GM06990 (cell line): Measurements from ENCODE around the gene AUH.

Experiments
- DNase-seq: peaks from one replicate; pipeline ENCODE4 v3.0.0-alpha.2; 2011; ENCODE audit not compliant: insufficient read length; ENCODE audit errors: extremely low read depth
- H3K27me3 ChIP-seq: replicated peaks from 2 replicates; pipeline ENCODE4 v1.6.0; 2011; ENCODE audit warnings: low read length; ENCODE audit not compliant: control insufficient read depth, insufficient read depth
- H3K36me3 ChIP-seq: 2 replicates; pipeline ENCODE4 v1.5.1; 2011; ENCODE audit warnings: low read length; ENCODE audit not compliant: control insufficient read depth, insufficient read depth
- H3K4me3 ChIP-seq: replicated peaks from 2 replicates; pipeline ENCODE4 v1.5.1; 2011; ENCODE audit warnings: low read depth, mild to moderate bottlenecking, control low read depth, low read length
- CTCF ChIP-seq: IDR thresholded peaks from 2 replicates; pipeline ENCODE4 v1.5.1; 2011; ENCODE audit warnings: low read length, control low read depth, mild to moderate bottlenecking, inconsistent platforms; ENCODE audit not compliant: insufficient read depth, poor library complexity, severe bottlenecking

Gene AUH

GRCh38 chr9:91255327-91255726 is 106.4 kb downstream of the AUH start:
- no peaks in the 10 kb centered on the region for H3K27me3 ChIP-seq
- H3K4me3 ChIP-seq: no peak overlapping the region
- TF ChIP-seq CTCF: no peak
- no peak for DNase-seq
- H3K36me3 ChIP-seq: no peaks in the 10 kb centered on the region

- Histone ChIP-seq H3K36me3 (no peaks in the 10 kb centered on the region), H3K4me3 (no peak overlapping the region), H3K27me3 (no peaks in the 10 kb centered on the region)
- TF ChIP-seq CTCF: no peak
- no peak for DNase-seq
These were observed 108.2 kb downstream of the AUH start for GRCh38 chr9:91253488-91253887.

GRCh38 chr9:91248707-91249106 is 113.0 kb downstream of the AUH start:
- Histone ChIP-seq H3K36me3 (no peaks in the 10 kb centered on the region), H3K27me3 (no peaks in the 10 kb centered on the region), H3K4me3 (no peak overlapping the region)
- TF ChIP-seq CTCF: no peak
- no peak for DNase-seq

GRCh38 chr9:91247278-91247677 is 114.4 kb downstream of the AUH start:
- Histone ChIP-seq H3K27me3 (no peaks in the 10 kb centered on the region), H3K4me3 (no peak overlapping the region), H3K36me3 (no peaks in the 10 kb centered on the region)
- no peak for DNase-seq
- no peak for TF ChIP-seq CTCF

GRCh38 chr9:91246846-91247245 is 114.9 kb downstream of the AUH start:
- H3K27me3 ChIP-seq: no peaks in the 10 kb centered on the region
- H3K4me3 ChIP-seq: no peak overlapping the region
- DNase-seq: no peak
- H3K36me3 ChIP-seq: no peaks in the 10 kb centered on the region
- no peak for TF ChIP-seq CTCF
